K562 (cell line): Measurements from ENCODE around the gene OR8B12. TPM values are rescaled to one million over a fixed set of nuclear protein-coding genes. Genes with fewer than 3 reads are reported as not detected.

Experiments used
- ATAC-seq: fragments of 200-7000 bp; cut with Tn5 transposase; 3 replicates; pipeline ENCODE4 v1.9.1; 2020; ENCODE audit warnings: moderate library complexity
- BruUV-seq: library from RNA; stranded (reverse); fragments of 400-500 nt; replicated peaks from 2 replicates; lab custom pipeline; 2021; lab: Mats Ljungman, UMichigan
- CTCF ChIA-PET: fragments of 300-600 bp; formaldehyde crosslinking; extraction: SDS; loops from one replicate; lab custom pipeline; 2021; ENCODE audit warnings: low intra/inter-chr PET ratio; lab: Yijun Ruan, JAX
- POLR2A ChIA-PET: fragments of 300-600, 350-650 bp; sonication (Branson Sonifier 250); formaldehyde crosslinking; extraction: SDS; loops from one replicate; lab custom pipeline; 2021; ENCODE audit warnings: antibody characterized with exemption, inconsistent platforms; lab: Yijun Ruan, JAX
- DNase-seq, 4 experiments: peaks; one replicate each; pipeline versions ENCODE4 v3.0.0 to v3.0.0-alpha.2; 2011 to 2018; ENCODE audit warnings: low spot score in 3 of 4, mixed read lengths in 3 of 4; ENCODE audit errors: extremely low read depth in 1 of 4
- FAIRE-seq: peaks from 2 replicates; lab custom pipeline; 2011; peaks lifted over from hg19 to GRCh38; lab: Jason Lieb, UNC
- H2AFZ ChIP-seq: 2 replicates; pipeline ENCODE4 v1.6.0; 2011; ENCODE audit warnings: low read depth, low read length, control low read depth, inconsistent platforms
- H3K27ac ChIP-seq: fragments of 200-600 bp; 3 replicates; pipeline ENCODE4 v1.8.0; 2011; ENCODE audit warnings: low read depth, mild to moderate bottlenecking, control low read depth, inconsistent platforms, low read length, moderate library complexity, mixed read lengths; ENCODE audit errors: extremely low read depth
- H3K27me3 ChIP-seq, 2 experiments: fragments of 300-600 bp in 1 of 2; 2 replicates in 1 of 2; 3 replicates in 1 of 2; pipeline versions ENCODE4 v1.6.0 to v1.8.0; 2011; ENCODE audit warnings: inconsistent platforms in 2 of 2, low read length in 2 of 2, mild to moderate bottlenecking in 1 of 2, mixed read lengths in 1 of 2, moderate library complexity in 1 of 2; ENCODE audit not compliant: control insufficient read depth in 2 of 2, insufficient read depth in 2 of 2
- H3K36me3 ChIP-seq: fragments of 300-600 bp; 3 replicates; pipeline ENCODE4 v1.8.0; 2011; ENCODE audit warnings: mild to moderate bottlenecking, low read length, inconsistent platforms; ENCODE audit not compliant: control insufficient read depth, insufficient read depth
- H3K4me1 ChIP-seq, 2 experiments: fragments of 200-600 bp in 1 of 2; replicated peaks in 1 of 2; 2 replicates in 1 of 2; 3 replicates in 1 of 2; pipeline versions ENCODE4 v1.5.1 to v1.8.0; 2011; ENCODE audit warnings: inconsistent platforms in 2 of 2, low read length in 2 of 2, mild to moderate bottlenecking in 1 of 2, mixed read lengths in 1 of 2, moderate library complexity in 1 of 2; ENCODE audit not compliant: control insufficient read depth in 2 of 2, insufficient read depth in 2 of 2
- H3K4me2 ChIP-seq: 2 replicates; pipeline ENCODE4 v1.6.1; 2011; ENCODE audit warnings: low read length, control low read depth, inconsistent platforms, mixed read lengths; ENCODE audit not compliant: insufficient read depth
- H3K4me3 ChIP-seq: fragments of 200-600 bp; sonication (generic), shearing (Covaris generic); 2 replicates; pipeline ENCODE4 v1.5.1; 2016; ENCODE audit warnings: control low read depth, inconsistent platforms
- H3K79me2 ChIP-seq: fragments of 200-600 bp; 3 replicates; pipeline ENCODE4 v1.8.0; 2011; ENCODE audit warnings: low read length, inconsistent platforms; ENCODE audit not compliant: control insufficient read depth, insufficient read depth
- H3K9ac ChIP-seq, 2 experiments: 2 replicates each; pipeline versions ENCODE4 v1.6.0 to v1.6.1; 2011; ENCODE audit warnings: low read depth in 2 of 2, low read length in 2 of 2, control low read depth in 1 of 2, inconsistent platforms in 1 of 2, mild to moderate bottlenecking in 1 of 2, mixed read lengths in 1 of 2; ENCODE audit not compliant: insufficient read depth in 1 of 2
- H3K9me1 ChIP-seq: one replicate; pipeline ENCODE4 v1.6.0; 2011; ENCODE audit warnings: inconsistent platforms, mild to moderate bottlenecking, low read length, moderate library complexity; ENCODE audit not compliant: control insufficient read depth, insufficient read depth
- H3K9me3 ChIP-seq: replicated peaks from 2 replicates; pipeline ENCODE4 v1.5.1; 2011; ENCODE audit warnings: low read depth, low read length, inconsistent platforms; ENCODE audit not compliant: control insufficient read depth, insufficient read depth
- H4K20me1 ChIP-seq: replicated peaks from 2 replicates; pipeline ENCODE4 v1.6.1; 2011; ENCODE audit warnings: low read length, inconsistent platforms, mixed read lengths; ENCODE audit not compliant: control insufficient read depth, insufficient read depth
- BCL6 ChIP-seq: fragments of 250-450 bp; sonication (Bioruptor Pico); IDR thresholded peaks from 2 replicates; pipeline ENCODE4 v1.4.0; 2020
- CUX1 ChIP-seq: fragments of 200-800 bp; sonication (Bioruptor generic); IDR thresholded peaks from 2 replicates; pipeline ENCODE4 v1.6.1; 2016; ENCODE audit warnings: missing genetic modification characterization, missing compliant biosample characterization
- HDGF ChIP-seq: fragments of 450-650 bp; IDR thresholded peaks from 2 replicates; pipeline ENCODE4 v1.6.1; 2016
- KDM2B ChIP-seq: fragments of 250-450 bp; sonication (Bioruptor Pico); IDR thresholded peaks from 2 replicates; pipeline ENCODE4 v1.8.0; 2021; ENCODE audit warnings: mild to moderate bottlenecking, moderate library complexity
- KLF16 ChIP-seq: IDR thresholded peaks from 2 replicates; pipeline ENCODE4 v1.6.1; 2016; ENCODE audit warnings: antibody characterized with exemption
- POLR2G ChIP-seq: fragments of 200-400 bp; formaldehyde crosslinking; IDR thresholded peaks from 2 replicates; pipeline ENCODE4 v1.6.1; 2017; ENCODE audit warnings: low read depth, mild to moderate bottlenecking, antibody characterized with exemption, low read length, moderate library complexity
- PREB ChIP-seq: sonication (generic); formaldehyde crosslinking; IDR thresholded peaks from 2 replicates; pipeline ENCODE4 v1.8.1; 2023; ENCODE audit warnings: mild to moderate bottlenecking, missing genetic modification reagents
- RAD51 ChIP-seq: fragments of 450-650 bp; IDR thresholded peaks from 2 replicates; pipeline ENCODE4 v1.7.1; 2016; ENCODE audit warnings: low read depth, mild to moderate bottlenecking, borderline replicate concordance
- SUPT5H ChIP-seq: fragments of 450-650 bp; IDR thresholded peaks from 2 replicates; pipeline ENCODE4 v1.6.1; 2016
- XRCC5 ChIP-seq: fragments of 200-400 bp; formaldehyde crosslinking; IDR thresholded peaks from 2 replicates; pipeline ENCODE4 v1.6.1; 2017; ENCODE audit warnings: low read depth, mild to moderate bottlenecking, low read length
- ZNF696 ChIP-seq: fragments of 250-450 bp; sonication (Bioruptor Pico); conservative IDR thresholded peaks from 2 replicates; pipeline ENCODE4 v1.4.0; 2020; ENCODE audit warnings: mild to moderate bottlenecking, moderate library complexity
- ZNF717 ChIP-seq: fragments of 250-450 bp; sonication (Bioruptor Pico); IDR thresholded peaks from 2 replicates; pipeline ENCODE4 v1.5.0; 2021
- WGBS: fragments of 100-300 bp; shearing (Covaris generic); methylation state at CpG from one replicate; pipeline ENCODE4 v1.1.6; 2016; ENCODE audit warnings: low coverage, mixed read lengths; ENCODE audit not compliant: insufficient coverage; ENCODE audit errors: missing lambda C conversion rate; 5-methylcytosine and 5-hydroxymethylcytosine counted together
- in situ Hi-C: fragments of 300-500 bp; cut with MboI; formaldehyde crosslinking; loops from 4 replicates; pipeline ENCODE4 v1.15.0; 2018; ENCODE audit warnings: inconsistent platforms, mixed read lengths
- intact Hi-C: fragments of 100-400 bp; cut with micrococcal nuclease; formaldehyde crosslinking; loops from 2 replicates; pipeline ENCODE4 v1.14.2; 2022
- polyA plus RNA-seq, 8 experiments: library from polyadenylated mRNA; depleted of rRNA in 4 of 8; stranded (reverse) in 5 of 8; unstranded in 3 of 8; fragments of >200 nt; fragmentation: Nextera tagmentation in 2 of 8; fragmentation: Illumina TruSeq in 1 of 8; extraction: Ambion mirVana in 2 of 8; extraction: Trizol in 1 of 8; gene quantifications; 2 replicates each; pipeline versions ENCODE4 v1.2.1 to v1.2.3, GENCODE V29; 2011 to 2014; ENCODE audit warnings: inconsistent platforms in 1 of 8, missing spikeins in 1 of 8
- total RNA-seq, 7 experiments: library from RNA; depleted of rRNA in 6 of 7; stranded (reverse); fragments of >200 nt in 6 of 7; fragmentation: Illumina TruSeq in 2 of 7; extraction: Trizol in 2 of 7; gene quantifications; 2 replicates each; pipeline versions ENCODE4 v1.2.1 to v1.2.3, GENCODE V29; 2011 to 2021; ENCODE audit warnings: low replicate concordance in 1 of 7
- TF ChIP-seq, protein P1 (sequence below): IDR thresholded peaks from 2 replicates; pipeline ENCODE4 v1.6.1; 2011; ENCODE audit warnings: borderline replicate concordance, low read depth, mild to moderate bottlenecking, moderate library complexity, low read length; ENCODE audit not compliant: insufficient read depth, poor library complexity, severe bottlenecking
- TF ChIP-seq, protein P2 (sequence below): fragments of 450-650 bp; formaldehyde crosslinking; IDR thresholded peaks from 2 replicates; pipeline ENCODE4 v1.4.0; 2020; ENCODE audit warnings: mild to moderate bottlenecking

The OR8B12 gene
- total and polyA plus RNA-seq, 9 of the 15 experiments (the other 6 are each of a cell fraction or from before 2014, with no cell fraction given) = 0.06 TPM; not detected in 8

GRCh38 chr11:124570160-124570559 is 26.7 kb upstream of the OR8B12 start:
- ATAC-seq = no peak
- no peak overlapping the region for H3K27ac ChIP-seq
- H3K27me3 ChIP-seq = peaks cover 0 to 9% of the 10 kb centered on the region in 2 experiments; a peak in 1 of 5 replicates
- no peak for TF ChIP-seq SUPT5H
- TF ChIP-seq PREB = no peak
- no peak for TF ChIP-seq XRCC5
- TF ChIP-seq RAD51 = no peak
- TF ChIP-seq POLR2G = no peak
- no peak for TF ChIP-seq BCL6 (CRISPR knock-in tag)
- no peak for TF ChIP-seq CUX1
- TF ChIP-seq, protein P1, sequence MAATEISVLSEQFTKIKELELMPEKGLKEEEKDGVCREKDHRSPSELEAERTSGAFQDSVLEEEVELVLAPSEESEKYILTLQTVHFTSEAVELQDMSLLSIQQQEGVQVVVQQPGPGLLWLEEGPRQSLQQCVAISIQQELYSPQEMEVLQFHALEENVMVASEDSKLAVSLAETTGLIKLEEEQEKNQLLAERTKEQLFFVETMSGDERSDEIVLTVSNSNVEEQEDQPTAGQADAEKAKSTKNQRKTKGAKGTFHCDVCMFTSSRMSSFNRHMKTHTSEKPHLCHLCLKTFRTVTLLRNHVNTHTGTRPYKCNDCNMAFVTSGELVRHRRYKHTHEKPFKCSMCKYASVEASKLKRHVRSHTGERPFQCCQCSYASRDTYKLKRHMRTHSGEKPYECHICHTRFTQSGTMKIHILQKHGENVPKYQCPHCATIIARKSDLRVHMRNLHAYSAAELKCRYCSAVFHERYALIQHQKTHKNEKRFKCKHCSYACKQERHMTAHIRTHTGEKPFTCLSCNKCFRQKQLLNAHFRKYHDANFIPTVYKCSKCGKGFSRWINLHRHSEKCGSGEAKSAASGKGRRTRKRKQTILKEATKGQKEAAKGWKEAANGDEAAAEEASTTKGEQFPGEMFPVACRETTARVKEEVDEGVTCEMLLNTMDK = no peak
- no peak for TF ChIP-seq KDM2B (CRISPR knock-in tag)
- no peak for TF ChIP-seq HDGF
- no peak for TF ChIP-seq ZNF717 (CRISPR knock-in tag)
- no peak for TF ChIP-seq KLF16
- TF ChIP-seq ZNF696 (CRISPR knock-in tag) = no peak
- TF ChIP-seq, protein P2, sequence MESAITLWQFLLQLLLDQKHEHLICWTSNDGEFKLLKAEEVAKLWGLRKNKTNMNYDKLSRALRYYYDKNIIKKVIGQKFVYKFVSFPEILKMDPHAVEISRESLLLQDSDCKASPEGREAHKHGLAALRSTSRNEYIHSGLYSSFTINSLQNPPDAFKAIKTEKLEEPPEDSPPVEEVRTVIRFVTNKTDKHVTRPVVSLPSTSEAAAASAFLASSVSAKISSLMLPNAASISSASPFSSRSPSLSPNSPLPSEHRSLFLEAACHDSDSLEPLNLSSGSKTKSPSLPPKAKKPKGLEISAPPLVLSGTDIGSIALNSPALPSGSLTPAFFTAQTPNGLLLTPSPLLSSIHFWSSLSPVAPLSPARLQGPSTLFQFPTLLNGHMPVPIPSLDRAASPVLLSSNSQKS (CRISPR knock-in tag) = no peak

More at GRCh38 chr11:124570160-124570559, 26.7 kb upstream of the OR8B12 start:
- WGBS = 7% methylated on average over 7 of the region's 7 CpGs
- ChIA-PET CTCF (no interaction called here), POLR2A (no interaction called here)
- intact Hi-C loops = no loop called here
- H3K4me2 ChIP-seq = no peak overlapping the region
- H3K4me3 ChIP-seq = no peak overlapping the region
- no peaks in the 10 kb centered on the region for H3K79me2 ChIP-seq
- no peaks in the 10 kb centered on the region for H3K36me3 ChIP-seq
- H3K4me1 ChIP-seq = no peaks in the 10 kb centered on the region
- no peak overlapping the region for H2AFZ ChIP-seq
- H3K9me1 ChIP-seq = no peaks in the 10 kb centered on the region
- no peak for DNase-seq
- no peaks in the 10 kb centered on the region for H3K9me3 ChIP-seq
- BruUV-seq = no TSS peak
- no peaks in the 10 kb centered on the region for H4K20me1 ChIP-seq
- H3K9ac ChIP-seq = no peak overlapping the region
- in situ Hi-C loops = no loop called here
- FAIRE-seq = no peak
